GM12873 (cell line): ENCODE results near the gene ERMARD.

Experiments
- CTCF ChIP-seq: IDR thresholded peaks from 2 replicates; pipeline ENCODE4 v1.5.1; 2012; ENCODE audit warnings: low read depth, mild to moderate bottlenecking, moderate library complexity, low read length, control low read depth; ENCODE audit not compliant: insufficient read depth; ENCODE audit errors: missing control alignments

Gene ERMARD

GRCh38 chr6:169714595-169714994 is 36.8 kb upstream of the ERMARD start:
- no peak for TF ChIP-seq CTCF

- TF ChIP-seq CTCF: no peak
Observed at GRCh38 chr6:169719117-169719516, 32.3 kb upstream of the ERMARD start.

GRCh38 chr6:169720207-169720855 is 31.1 kb upstream of the ERMARD start:
- TF ChIP-seq CTCF: peak; percentile 19

- TF ChIP-seq CTCF: no peak
Observed at GRCh38 chr6:169722362-169723199, 28.8 kb upstream of the ERMARD start.

- TF ChIP-seq CTCF: no peak
Observed at GRCh38 chr6:169723200-169723909, 28.1 kb upstream of the ERMARD start.

GRCh38 chr6:169723991-169724493 is 27.4 kb upstream of the ERMARD start:
- no peak for TF ChIP-seq CTCF
